ENCODE results near the gene CCDC51. TPM values are rescaled to one million over a fixed set of nuclear protein-coding genes. Genes with fewer than 3 reads are reported as not detected.

CCDC51 gene
- polyA plus RNA-seq, 1 donor (not counting 4 experiments of a cell fraction or from before 2014, with no cell fraction given): 27.9 TPM

DNA sequence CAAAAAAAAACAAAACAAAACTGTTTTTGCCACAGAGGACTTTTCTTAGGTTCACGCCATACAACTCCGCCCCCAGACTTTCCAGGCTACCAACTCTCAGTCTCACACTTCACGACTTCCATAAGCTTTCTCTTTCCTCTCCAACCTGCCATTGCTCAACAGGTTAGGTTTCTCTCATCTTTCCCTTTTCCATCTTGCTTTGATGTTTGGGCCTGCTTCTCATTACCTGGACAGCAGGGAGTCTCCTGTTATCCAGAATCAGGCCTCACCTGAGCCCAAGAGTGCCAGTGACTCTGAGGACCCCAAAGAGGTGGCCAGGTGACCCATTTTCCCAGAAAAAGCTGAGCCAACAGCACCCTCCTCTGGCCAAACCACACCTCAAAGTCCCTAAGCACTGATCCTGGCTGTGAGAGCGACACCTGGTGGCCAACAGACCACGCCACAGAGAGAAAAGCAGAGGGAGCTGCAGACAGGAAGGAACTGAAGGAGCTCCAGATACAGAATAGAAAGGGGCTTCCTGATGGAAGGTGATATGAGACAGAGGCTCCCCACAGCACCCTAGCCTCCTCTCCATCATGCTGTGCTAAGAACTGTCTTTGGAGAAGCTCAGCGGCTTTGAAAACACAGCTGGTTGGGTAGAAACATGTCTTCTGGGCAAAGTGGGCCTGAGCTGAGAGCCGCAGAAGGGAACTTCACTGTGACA is 4.0 kb downstream of the CCDC51 start:
- peak; percentile 94 for FAIRE-seq
- peaks cover 4 to 18% of the 10 kb centered on the region in 2 experiments for H3K36me3 ChIP-seq (ENCODE audit: control insufficient read depth in 2 of 2, extremely low read depth in 1 of 2, insufficient read depth in 2 of 2, low read length in 2 of 2)
- H3K4me2 ChIP-seq (ENCODE audit: control insufficient read depth, extremely low read depth, insufficient read depth, low read depth, low read length): peak overlapping the region; percentile 27
- TF ChIP-seq CTCF (optimal IDR thresholded peaks at IDR 0.05 in 1 of 3, IDR thresholded peaks at IDR 0.05 in 1 of 3, conservative IDR thresholded peaks at IDR 0.05 in 1 of 3; ENCODE audit: extremely low read depth in 1 of 3, insufficient read depth in 2 of 3, low read length in 3 of 3) (peak in 2 of 3 experiments; percentile 99 to 100), EZH2 (IDR thresholded peaks at IDR 0.05; ENCODE audit: low read length) (no peak)
- DNase-seq (ENCODE audit: low read depth, low spot score): no peak
- no peak overlapping the region for H3K9ac ChIP-seq (ENCODE audit: control insufficient read depth, extremely low read depth, insufficient read depth, low read length)
- no peaks in the 10 kb centered on the region for H3K27me3 ChIP-seq (ENCODE audit: control insufficient read depth, extremely low read depth, insufficient read depth, low read length)
- no peak overlapping the region for H2AFZ ChIP-seq (ENCODE audit: control insufficient read depth, low read length)
- H3K9me1 ChIP-seq (ENCODE audit: control insufficient read depth, extremely low read depth, insufficient read depth, low read length): no peaks in the 10 kb centered on the region
- peak overlapping the region; percentile 36 for H3K27ac ChIP-seq (ENCODE audit: control insufficient read depth, insufficient read depth, low read length)
- peaks cover 55% of the 10 kb centered on the region for H3K4me1 ChIP-seq (ENCODE audit: control insufficient read depth, extremely low read depth, insufficient read depth, low read length)
- no peaks in the 10 kb centered on the region for H4K20me1 ChIP-seq (ENCODE audit: control insufficient read depth, extremely low read depth, insufficient read depth, low read length)
- no peaks in the 10 kb centered on the region for H3K9me3 ChIP-seq (ENCODE audit: control insufficient read depth, low read depth, low read length)
- H3K79me2 ChIP-seq (ENCODE audit: control insufficient read depth, insufficient read depth, low read length): peaks cover 22% of the 10 kb centered on the region
- dilution Hi-C loops (cut with MboI; ENCODE audit: extremely low pct_ligation_motif_present, low sequenced_read_pairs): loop anchor here (25.0 kb wide), 1 partner anchor 174 kb away; no protein-coding TSS in a partner anchor
- H3K4me3 ChIP-seq (ENCODE audit: control insufficient read depth in 2 of 3, extremely low read depth in 1 of 3, insufficient read depth in 2 of 3, low read depth in 1 of 3, low read length in 3 of 3): no peak overlapping the region

- peak overlapping the region; percentile 36 for H3K27ac ChIP-seq (ENCODE audit: control insufficient read depth, insufficient read depth, low read length)
These were observed 4.7 kb downstream of the CCDC51 start for GRCh38 chr3:48435223-48435595.

More at GRCh38 chr3:48435223-48435595, 4.7 kb downstream of the CCDC51 start:
- Histone ChIP-seq H3K4me2 (ENCODE audit: control insufficient read depth, extremely low read depth, insufficient read depth, low read depth, low read length) (peak overlapping the region; percentile 27), H2AFZ (ENCODE audit: control insufficient read depth, low read length) (no peak overlapping the region), H3K9me1 (ENCODE audit: control insufficient read depth, extremely low read depth, insufficient read depth, low read length) (no peaks in the 10 kb centered on the region), H3K4me1 (ENCODE audit: control insufficient read depth, extremely low read depth, insufficient read depth, low read length) (peaks cover 62% of the 10 kb centered on the region), H3K9ac (ENCODE audit: control insufficient read depth, extremely low read depth, insufficient read depth, low read length) (no peak overlapping the region), H3K4me3 (ENCODE audit: control insufficient read depth in 2 of 3, extremely low read depth in 1 of 3, insufficient read depth in 2 of 3, low read depth in 1 of 3, low read length in 3 of 3) (no peak overlapping the region), H3K36me3 (ENCODE audit: control insufficient read depth in 2 of 2, extremely low read depth in 1 of 2, insufficient read depth in 2 of 2, low read length in 2 of 2) (peaks cover 4 to 18% of the 10 kb centered on the region in 2 experiments), H3K79me2 (ENCODE audit: control insufficient read depth, insufficient read depth, low read length) (peaks cover 16% of the 10 kb centered on the region), H3K27me3 (ENCODE audit: control insufficient read depth, extremely low read depth, insufficient read depth, low read length) (no peaks in the 10 kb centered on the region), H4K20me1 (ENCODE audit: control insufficient read depth, extremely low read depth, insufficient read depth, low read length) (no peaks in the 10 kb centered on the region), H3K9me3 (ENCODE audit: control insufficient read depth, low read depth, low read length) (no peaks in the 10 kb centered on the region)
- dilution Hi-C loops (cut with MboI; ENCODE audit: extremely low pct_ligation_motif_present, low sequenced_read_pairs): loop anchor here (25.0 kb wide), 1 partner anchor 173 kb away; no protein-coding TSS in a partner anchor
- TF ChIP-seq CTCF (optimal IDR thresholded peaks at IDR 0.05 in 1 of 3, IDR thresholded peaks at IDR 0.05 in 1 of 3, conservative IDR thresholded peaks at IDR 0.05 in 1 of 3; ENCODE audit: extremely low read depth in 1 of 3, insufficient read depth in 2 of 3, low read length in 3 of 3): no peak
- no peak for TF ChIP-seq EZH2 (IDR thresholded peaks at IDR 0.05; ENCODE audit: low read length)
- FAIRE-seq (no peak), DNase-seq (ENCODE audit: low read depth, low spot score) (no peak)

All from keratinocyte (primary cell).